Measurements from ENCODE around the gene NBEAL2. TPM values are rescaled to one million over a fixed set of nuclear protein-coding genes. Genes with fewer than 3 reads are reported as not detected.

NBEAL2 gene
- polyA plus RNA-seq, 3 donors: 10.4 to 622 (median 17.3) TPM

DNA sequence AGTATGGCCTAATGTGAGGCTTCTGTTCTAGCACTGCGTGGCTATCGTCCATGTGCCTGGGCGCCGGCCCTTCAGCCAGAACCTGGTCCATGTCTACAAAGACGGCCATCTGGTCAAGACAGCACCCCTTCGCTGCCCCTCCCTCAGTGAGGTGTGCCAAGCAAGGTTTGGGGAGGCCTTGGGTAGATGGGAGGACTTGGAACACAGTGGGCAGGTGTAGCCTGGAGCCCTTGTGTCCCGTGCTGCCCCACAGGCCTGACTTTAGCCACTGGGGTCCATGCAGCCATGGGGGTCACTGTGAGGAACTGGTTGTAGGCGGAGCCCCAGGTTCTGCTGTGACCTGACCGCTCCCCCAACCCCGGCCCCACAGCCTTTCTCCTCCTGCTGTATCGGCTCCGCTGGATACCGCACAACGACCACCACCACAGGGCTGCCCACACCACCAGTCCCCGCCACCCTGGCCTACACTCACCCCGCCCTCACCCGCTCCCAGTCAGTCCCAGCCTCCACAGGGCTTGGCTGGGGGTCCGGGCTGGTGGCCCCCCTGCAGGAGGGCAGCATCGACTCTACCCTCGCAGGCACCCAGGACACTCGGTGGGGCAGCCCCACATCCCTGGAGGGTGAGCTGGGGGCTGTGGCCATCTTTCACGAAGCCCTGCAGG, 16.6 kb downstream of the NBEAL2 start:
- 96% methylated on average over 20 of the region's 22 CpGs for WGBS (ENCODE audit: insufficient coverage)
- peaks cover 100% of the 10 kb centered on the region in 2 donors for H3K36me3 ChIP-seq (replicated peaks in 1 of 2; ENCODE audit: control insufficient read depth in 1 of 2, insufficient read depth in 2 of 2, low read length in 2 of 2)
- H3K4me3 ChIP-seq (replicated peaks in 1 of 3; ENCODE audit: low read depth in 2 of 3, low read length in 3 of 3): no peak overlapping the region
- H3K27ac ChIP-seq (ENCODE audit: low read depth in 1 of 2, low read length in 2 of 2): peak overlapping the region in 1 of 2 donors; percentile 3
- Mint-ChIP-seq H3K27ac (no peak overlapping the region), H3K4me1 (peaks cover 24% of the 10 kb centered on the region), H3K4me3 (no peak overlapping the region), H3K36me3 (peaks cover 79 to 100% of the 10 kb centered on the region in 2 donors), H3K9me3 (peaks cover 0 to 2% (median 0%) of the 10 kb centered on the region in 7 donors), H3K27me3 (ENCODE audit: low read depth in 3 of 3) (peaks cover 0 to 1% (median 0%) of the 10 kb centered on the region in 3 donors)
- H3K27me3 ChIP-seq (ENCODE audit: control insufficient read depth in 2 of 2, insufficient read depth in 2 of 2, low read length in 2 of 2): no peaks in the 10 kb centered on the region
- H3K79me2 ChIP-seq (ENCODE audit: insufficient read depth, low read length): peaks cover 49% of the 10 kb centered on the region
- H3K9me3 ChIP-seq (replicated peaks in 1 of 2; ENCODE audit: control insufficient read depth in 1 of 2, insufficient read depth in 1 of 2, low read length in 2 of 2): no peaks in the 10 kb centered on the region
- no peak for TF ChIP-seq CTCF (IDR thresholded peaks at IDR 0.05)
- H3K9ac ChIP-seq (ENCODE audit: insufficient read depth, low read length, poor library complexity, severe bottlenecking): no peak overlapping the region
- H3K4me1 ChIP-seq (ENCODE audit: control insufficient read depth in 1 of 2, insufficient read depth in 2 of 2, low read length in 2 of 2): peaks cover 9 to 26% of the 10 kb centered on the region in 2 donors
- no peak overlapping the region for H3K4me2 ChIP-seq (replicated peaks; ENCODE audit: extremely low read depth, low read length, poor library complexity, severe bottlenecking)
- H2AFZ ChIP-seq (ENCODE audit: insufficient read depth, low read depth, low read length, poor library complexity, severe bottlenecking): no peak overlapping the region
- intact Hi-C loops (cut with micrococcal nuclease): loop anchor here (5.0 kb wide), 2 partner anchors 74 to 289 kb away; no protein-coding TSS in a partner anchor
- H4K20me1 ChIP-seq (ENCODE audit: insufficient read depth, low read length): peaks cover 100% of the 10 kb centered on the region
- no peak for DNase-seq

- Mint-ChIP-seq H3K9me3 (peaks cover 0 to 2% (median 0%) of the 10 kb centered on the region in 7 donors), H3K4me3 (no peak overlapping the region), H3K27me3 (ENCODE audit: low read depth in 3 of 3) (peaks cover 0 to 1% (median 0%) of the 10 kb centered on the region in 3 donors), H3K27ac (peak overlapping the region in 6 of 7 donors; percentile 14 to 87 (median 54)), H3K36me3 (peaks cover 79 to 100% of the 10 kb centered on the region in 2 donors), H3K4me1 (peaks cover 17% of the 10 kb centered on the region)
- no peak for DNase-seq
- Histone ChIP-seq H3K4me2 (replicated peaks; ENCODE audit: extremely low read depth, low read length, poor library complexity, severe bottlenecking) (no peak overlapping the region), H2AFZ (ENCODE audit: insufficient read depth, low read depth, low read length, poor library complexity, severe bottlenecking) (no peak overlapping the region), H4K20me1 (ENCODE audit: insufficient read depth, low read length) (peaks cover 100% of the 10 kb centered on the region), H3K4me1 (ENCODE audit: control insufficient read depth in 1 of 2, insufficient read depth in 2 of 2, low read length in 2 of 2) (peaks cover under 1 to 18% of the 10 kb centered on the region in 2 donors), H3K79me2 (ENCODE audit: insufficient read depth, low read length) (peaks cover 40% of the 10 kb centered on the region), H3K27me3 (ENCODE audit: control insufficient read depth in 2 of 2, insufficient read depth in 2 of 2, low read length in 2 of 2) (no peaks in the 10 kb centered on the region), H3K27ac (ENCODE audit: low read depth in 1 of 2, low read length in 2 of 2) (peak overlapping the region in 1 of 2 donors; percentile 59), H3K36me3 (replicated peaks in 1 of 2; ENCODE audit: control insufficient read depth in 1 of 2, insufficient read depth in 2 of 2, low read length in 2 of 2) (peaks cover 100% of the 10 kb centered on the region in 2 donors), H3K9me3 (replicated peaks in 1 of 2; ENCODE audit: control insufficient read depth in 1 of 2, insufficient read depth in 1 of 2, low read length in 2 of 2) (no peaks in the 10 kb centered on the region), H3K9ac (ENCODE audit: insufficient read depth, low read length, poor library complexity, severe bottlenecking) (no peak overlapping the region), H3K4me3 (replicated peaks in 1 of 3; ENCODE audit: low read depth in 2 of 3, low read length in 3 of 3) (no peak overlapping the region)
- no peak for TF ChIP-seq CTCF (IDR thresholded peaks at IDR 0.05)
- 66% methylated on average over 8 of the region's 12 CpGs for WGBS (ENCODE audit: insufficient coverage)
- intact Hi-C loops (cut with micrococcal nuclease): loop anchor here (5.0 kb wide), 2 partner anchors 75 to 290 kb away; no protein-coding TSS in a partner anchor
Observed at GRCh38 chr3:46996689-46997452, 17.4 kb downstream of the NBEAL2 start.

All from CD14-positive monocyte (primary cell).